ENCODE data around the gene RPL38. TPM values are rescaled to one million over a fixed set of nuclear protein-coding genes. Genes with fewer than 3 reads are reported as not detected.

Gene RPL38
- total RNA-seq, 2 experiments from 2014 or later = 1,064 to 1,066 TPM

- Mint-ChIP-seq H3K4me1 (peaks cover 40% of the 10 kb centered on the region), H3K4me3 (peak overlapping the region; percentile 98)
Measured at GRCh38 chr17:74202938-74203337, 540 bp upstream of the RPL38 start.

GRCh38 chr17:74204474-74204873, 996 bp downstream of the RPL38 start:
- ChIA-PET CTCF (interaction anchor here (0.9 to 2.6 kb wide), 8 partner anchors 9 to 758 kb away, joined by 3 to 11 read pairs (median 5); partner anchors contain the start of gene TTYH2), POLR2A (interaction anchor here (1.1 to 4.0 kb wide), 8 partner anchors 8 to 176 kb away, joined by 3 to 36 read pairs (median 6); partner anchors contain the start of gene TTYH2)
- H3K27me3 Mint-ChIP-seq = peaks cover 21% of the 10 kb centered on the region
- H3K27ac Mint-ChIP-seq = peak overlapping the region; percentile 70
- H3K4me1 Mint-ChIP-seq = peaks cover 51% of the 10 kb centered on the region
- peak overlapping the region; percentile 98 for H3K4me3 Mint-ChIP-seq
- no peak for DNase-seq
- H3K9me3 Mint-ChIP-seq = no peaks in the 10 kb centered on the region
- H3K36me3 Mint-ChIP-seq (ENCODE audit: low read depth) = peaks cover 48% of the 10 kb centered on the region

More at GRCh38 chr17:74202938-74203337, 540 bp upstream of the RPL38 start:
- H3K27me3 Mint-ChIP-seq = peaks cover 25% of the 10 kb centered on the region
- peaks cover 35% of the 10 kb centered on the region for H3K36me3 Mint-ChIP-seq (ENCODE audit: low read depth)
- no peaks in the 10 kb centered on the region for H3K9me3 Mint-ChIP-seq
- DNase-seq = no peak
- no peak overlapping the region for H3K27ac Mint-ChIP-seq
- POLR2A ChIA-PET = interaction anchor here (0.7 to 4.0 kb wide), 6 partner anchors 8 to 167 kb away, joined by 3 to 36 read pairs (median 4); partner anchors contain the start of gene TTYH2
- CTCF ChIA-PET = interaction anchor here (0.6 to 2.6 kb wide), 14 partner anchors 10 to 652 kb away, joined by 3 to 10 read pairs (median 4); no protein-coding TSS in a partner anchor

GRCh38 chr17:74205274-74205673, 1.8 kb downstream of the RPL38 start:
- Mint-ChIP-seq H3K27me3 (peaks cover 18% of the 10 kb centered on the region), H3K27ac (peak overlapping the region; percentile 69), H3K4me3 (peak overlapping the region; percentile 98), H3K36me3 (ENCODE audit: low read depth) (peaks cover 55% of the 10 kb centered on the region), H3K9me3 (no peaks in the 10 kb centered on the region), H3K4me1 (peaks cover 55% of the 10 kb centered on the region)
- ChIA-PET CTCF (interaction anchor here (1.0 to 1.4 kb wide), 2 partner anchors 91 to 164 kb away, joined by 3 to 11 read pairs; no protein-coding TSS in a partner anchor), POLR2A (interaction anchor here (0.6 to 4.0 kb wide), 5 partner anchors 7 to 172 kb away, joined by 3 to 36 read pairs (median 8); partner anchors contain the start of gene TTYH2)
- DNase-seq = no peak

GRCh38 chr17:74206332-74206818, 2.9 kb downstream of the RPL38 start:
- H3K36me3 Mint-ChIP-seq (ENCODE audit: low read depth) = peaks cover 64% of the 10 kb centered on the region
- peak overlapping the region; percentile 55 for H3K27ac Mint-ChIP-seq
- no peaks in the 10 kb centered on the region for H3K9me3 Mint-ChIP-seq
- H3K4me3 Mint-ChIP-seq = peak overlapping the region; percentile 46
- ChIA-PET POLR2A (interaction anchor here (0.6 to 2.6 kb wide), 4 partner anchors 13 to 95 kb away, joined by 3 to 10 read pairs (median 4); no protein-coding TSS in a partner anchor), CTCF (interaction anchor here (1.0 kb wide), 1 partner anchor 79 kb away, joined by 6 read pairs; no protein-coding TSS in a partner anchor)
- H3K4me1 Mint-ChIP-seq = peaks cover 66% of the 10 kb centered on the region
- H3K27me3 Mint-ChIP-seq = peaks cover 11% of the 10 kb centered on the region
- DNase-seq = no peak

- Mint-ChIP-seq H3K27ac (peak overlapping the region; percentile 87), H3K27me3 (no peaks in the 10 kb centered on the region), H3K36me3 (ENCODE audit: low read depth) (peaks cover 58% of the 10 kb centered on the region), H3K4me1 (peaks cover 83% of the 10 kb centered on the region), H3K9me3 (no peaks in the 10 kb centered on the region), H3K4me3 (peak overlapping the region; percentile 59)
- ChIA-PET POLR2A (interaction anchor here (1.2 to 2.2 kb wide), 5 partner anchors 69 to 159 kb away, joined by 3 to 15 read pairs (median 3); no protein-coding TSS in a partner anchor), CTCF (interaction anchor here (1.2 to 3.5 kb wide), 4 partner anchors 11 to 158 kb away, joined by 3 to 50 read pairs (median 8); no protein-coding TSS in a partner anchor)
- DNase-seq = peak; percentile 87
Measured at GRCh38 chr17:74210191-74211140, 7.0 kb downstream of the RPL38 start.

- H3K27ac Mint-ChIP-seq = peak overlapping the region; percentile 87
- no peaks in the 10 kb centered on the region for H3K27me3 Mint-ChIP-seq
- H3K4me3 Mint-ChIP-seq = peak overlapping the region; percentile 82
- H3K36me3 Mint-ChIP-seq (ENCODE audit: low read depth) = peaks cover 57% of the 10 kb centered on the region
- DNase-seq = no peak
- CTCF ChIA-PET = interaction anchor here (0.7 to 3.5 kb wide), 8 partner anchors 12 to 168 kb away, joined by 3 to 50 read pairs (median 4); no protein-coding TSS in a partner anchor
- H3K4me1 Mint-ChIP-seq = peaks cover 83% of the 10 kb centered on the region
- POLR2A ChIA-PET = interaction anchor here (0.7 to 3.1 kb wide), 8 partner anchors 8 to 158 kb away, joined by 3 to 36 read pairs (median 4); partner anchors contain the start of gene RPL38
- H3K9me3 Mint-ChIP-seq = no peaks in the 10 kb centered on the region
Measured at GRCh38 chr17:74211141-74211911, 7.8 kb downstream of the RPL38 start.

- DNase-seq = no peak
- ChIA-PET CTCF (interaction anchor here (0.7 to 3.5 kb wide), 8 partner anchors 12 to 167 kb away, joined by 3 to 50 read pairs (median 4); no protein-coding TSS in a partner anchor), POLR2A (interaction anchor here (1.1 to 3.1 kb wide), 7 partner anchors 9 to 158 kb away, joined by 3 to 36 read pairs (median 4); partner anchors contain the start of gene RPL38)
- H3K4me1 Mint-ChIP-seq = peaks cover 84% of the 10 kb centered on the region
- peak overlapping the region; percentile 77 for H3K27ac Mint-ChIP-seq
- no peaks in the 10 kb centered on the region for H3K27me3 Mint-ChIP-seq
- peak overlapping the region; percentile 82 for H3K4me3 Mint-ChIP-seq
- no peaks in the 10 kb centered on the region for H3K9me3 Mint-ChIP-seq
- peaks cover 56% of the 10 kb centered on the region for H3K36me3 Mint-ChIP-seq (ENCODE audit: low read depth)
Measured at GRCh38 chr17:74211912-74212208, 8.4 kb downstream of the RPL38 start.

GRCh38 chr17:74212209-74212912, 8.9 kb downstream of the RPL38 start:
- Mint-ChIP-seq H3K9me3 (no peaks in the 10 kb centered on the region), H3K4me1 (peaks cover 82% of the 10 kb centered on the region), H3K36me3 (ENCODE audit: low read depth) (peaks cover 57% of the 10 kb centered on the region), H3K27me3 (no peaks in the 10 kb centered on the region), H3K4me3 (peak overlapping the region; percentile 82), H3K27ac (peak overlapping the region; percentile 77)
- POLR2A ChIA-PET = interaction anchor here (1.0 to 3.1 kb wide), 10 partner anchors 9 to 116 kb away, joined by 3 to 36 read pairs (median 8); partner anchors contain the start of gene RPL38
- DNase-seq = peak; percentile 46
- CTCF ChIA-PET = interaction anchor here (0.7 to 3.5 kb wide), 16 partner anchors 8 to 167 kb away, joined by 3 to 50 read pairs (median 4); partner anchors contain the start of gene DNAI2

- Mint-ChIP-seq H3K27me3 (no peaks in the 10 kb centered on the region), H3K4me3 (peak within 1 kb of the TSS; percentile 82), H3K9me3 (no peaks in the 10 kb centered on the region), H3K27ac (peak within 1 kb of the TSS; percentile 77), H3K4me1 (peaks cover 76% of the 10 kb centered on the region), H3K36me3 (ENCODE audit: low read depth) (peaks cover 52% of the 10 kb centered on the region)
- DNase-seq = peak; percentile 82
- ChIA-PET CTCF (interaction anchor here (0.7 to 3.5 kb wide), 12 partner anchors 9 to 155 kb away, joined by 3 to 50 read pairs (median 4); partner anchors contain the start of gene DNAI2), POLR2A (interaction anchor here (0.9 to 3.1 kb wide), 8 partner anchors 10 to 134 kb away, joined by 3 to 36 read pairs (median 7); partner anchors contain the start of gene RPL38)
Measured at GRCh38 chr17:74212913-74213791, 9.7 kb downstream of the RPL38 start, which contains the start of gene TTYH2. TTYH2 (plus strand) TSS chr17:74213571; CDS start chr17:74213588, 17 bp downstream.

- Mint-ChIP-seq H3K4me1 (peaks cover 72% of the 10 kb centered on the region), H3K4me3 (peak overlapping the region; percentile 82), H3K36me3 (ENCODE audit: low read depth) (peaks cover 48% of the 10 kb centered on the region), H3K27me3 (no peaks in the 10 kb centered on the region), H3K9me3 (no peaks in the 10 kb centered on the region), H3K27ac (peak overlapping the region; percentile 77)
- DNase-seq = peak; percentile 21
- ChIA-PET CTCF (interaction anchor here (1.0 to 3.5 kb wide), 9 partner anchors 10 to 154 kb away, joined by 3 to 50 read pairs (median 4); partner anchors contain the start of gene DNAI2), POLR2A (interaction anchor here (0.9 to 3.1 kb wide), 7 partner anchors 11 to 133 kb away, joined by 3 to 36 read pairs (median 10); partner anchors contain the start of gene RPL38)
Measured at GRCh38 chr17:74213861-74214391, 10.4 kb downstream of the RPL38 start.

Data from activated CD4-positive, alpha-beta memory T cell treated with anti-CD3 and anti-CD28 coated beads, Interleukin-2, amount 10 ng/mL, durations not matched to agents 7 days and 5 days (primary cell).